Measurements from ENCODE around the gene DTX1. TPM values are rescaled to one million over a fixed set of nuclear protein-coding genes. Genes with fewer than 3 reads are reported as not detected.

Gene DTX1
- 5.5 and 6.1 TPM in 2 replicates for total RNA-seq (2021)
- Bru-seq, nascent RNA: percentile 33 among the genes with signal in this experiment
- percentile 38 among the genes with signal in this experiment for BruChase-seq, experiment 1, labeled RNA remaining after a 2-hour chase
- BruChase-seq, experiment 2, labeled RNA remaining after a 6-hour chase: percentile 39 among the genes with signal in this experiment
- long read RNA-seq, partial matches to known transcripts: 2 of 6 reads
- long read RNA-seq, other reads (novel, unspliced or antisense): 3 of 6 reads

- H3K36me3 ChIP-seq (ENCODE audit: insufficient read depth, low read length, poor library complexity, severe bottlenecking): no peaks in the 10 kb centered on the region
- H3K27me3 ChIP-seq (replicated peaks; ENCODE audit: insufficient read depth, low read depth, low read length, poor library complexity): peaks cover 15% of the 10 kb centered on the region
- CTCF ChIA-PET: no interaction called here
- POLR2A ChIA-PET (ENCODE audit: low non-redundant PET): no interaction called here
- peak within 1 kb of the TSS; percentile 59 for H3K4me3 ChIP-seq (ENCODE audit: low read depth, low read length, poor library complexity, severe bottlenecking)
- peak; percentile 12 for DNase-seq (ENCODE audit: low spot score)
- no peaks in the 10 kb centered on the region for H3K4me1 ChIP-seq (ENCODE audit: insufficient read depth, low read length, poor library complexity, severe bottlenecking)
- intact Hi-C loops (cut with micrococcal nuclease; ENCODE audit: unreplicated experiment): loop anchor here (10.0 kb wide), 1 partner anchor 368 kb away; the partner anchor contains the start of gene SDSL
- H3K9me3 ChIP-seq (ENCODE audit: low read depth, low read length, poor library complexity, severe bottlenecking): no peaks in the 10 kb centered on the region
- BruUV-seq (replicated peaks): no TSS peak
- peak within 1 kb of the TSS; percentile 23 for H3K27ac ChIP-seq (ENCODE audit: low read depth, low read length, poor library complexity, severe bottlenecking)
- TF ChIP-seq CTCF (conservative IDR thresholded peaks at IDR 0.05; ENCODE audit: low read depth, low read length) (no peak), EZH2 (IDR thresholded peaks at IDR 0.05; ENCODE audit: borderline replicate concordance, low read depth, low read length, poor library complexity, severe bottlenecking) (peak; percentile 68)
Measured at GRCh38 chr12:113056631-113057488, at the start of gene DTX1. DTX1 (plus strand) TSS chr12:113056730; CDS start chr12:113058193, 1,463 bp downstream.

GRCh38 chr12:113007166-113007565, 49.4 kb upstream of the DTX1 start:
- peak; percentile 9 for DNase-seq (ENCODE audit: low spot score)
- POLR2A ChIA-PET (ENCODE audit: low non-redundant PET): no interaction called here
- TF ChIP-seq CTCF (conservative IDR thresholded peaks at IDR 0.05; ENCODE audit: low read depth, low read length): no peak
- TF ChIP-seq EZH2 (IDR thresholded peaks at IDR 0.05; ENCODE audit: borderline replicate concordance, low read depth, low read length, poor library complexity, severe bottlenecking): no peak
- Histone ChIP-seq H3K4me3 (ENCODE audit: low read depth, low read length, poor library complexity, severe bottlenecking) (no peak overlapping the region), H3K36me3 (ENCODE audit: insufficient read depth, low read length, poor library complexity, severe bottlenecking) (no peaks in the 10 kb centered on the region), H3K27ac (ENCODE audit: low read depth, low read length, poor library complexity, severe bottlenecking) (no peak overlapping the region), H3K27me3 (replicated peaks; ENCODE audit: insufficient read depth, low read depth, low read length, poor library complexity) (no peaks in the 10 kb centered on the region), H3K9me3 (ENCODE audit: low read depth, low read length, poor library complexity, severe bottlenecking) (peaks cover 7% of the 10 kb centered on the region), H3K4me1 (ENCODE audit: insufficient read depth, low read length, poor library complexity, severe bottlenecking) (no peaks in the 10 kb centered on the region)
- CTCF ChIA-PET: interaction anchor here (0.8 kb wide), 1 partner anchor 14 kb away, joined by 3 read pairs; no protein-coding TSS in a partner anchor
- intact Hi-C loops (cut with micrococcal nuclease; ENCODE audit: unreplicated experiment): no loop called here
- BruUV-seq (replicated peaks): no TSS peak

GRCh38 chr12:113010701-113011100, 45.8 kb upstream of the DTX1 start:
- intact Hi-C loops (cut with micrococcal nuclease; ENCODE audit: unreplicated experiment): no loop called here
- no peak for DNase-seq (ENCODE audit: low spot score)
- CTCF ChIA-PET: no interaction called here
- TF ChIP-seq CTCF (conservative IDR thresholded peaks at IDR 0.05; ENCODE audit: low read depth, low read length) (no peak), EZH2 (IDR thresholded peaks at IDR 0.05; ENCODE audit: borderline replicate concordance, low read depth, low read length, poor library complexity, severe bottlenecking) (no peak)
- peaks cover 7% of the 10 kb centered on the region for H3K9me3 ChIP-seq (ENCODE audit: low read depth, low read length, poor library complexity, severe bottlenecking)
- no peaks in the 10 kb centered on the region for H3K27me3 ChIP-seq (replicated peaks; ENCODE audit: insufficient read depth, low read depth, low read length, poor library complexity)
- H3K27ac ChIP-seq (ENCODE audit: low read depth, low read length, poor library complexity, severe bottlenecking): no peak overlapping the region
- no peaks in the 10 kb centered on the region for H3K4me1 ChIP-seq (ENCODE audit: insufficient read depth, low read length, poor library complexity, severe bottlenecking)
- no peak overlapping the region for H3K4me3 ChIP-seq (ENCODE audit: low read depth, low read length, poor library complexity, severe bottlenecking)
- no TSS peak for BruUV-seq (replicated peaks)
- no peaks in the 10 kb centered on the region for H3K36me3 ChIP-seq (ENCODE audit: insufficient read depth, low read length, poor library complexity, severe bottlenecking)
- POLR2A ChIA-PET (ENCODE audit: low non-redundant PET): no interaction called here
